8988T (cell line): Measurements from ENCODE around the gene AGPAT4.

Source experiments
- DNase-seq: peaks from one replicate; pipeline ENCODE4 v3.0.0; 2011

The AGPAT4 gene

DNA sequence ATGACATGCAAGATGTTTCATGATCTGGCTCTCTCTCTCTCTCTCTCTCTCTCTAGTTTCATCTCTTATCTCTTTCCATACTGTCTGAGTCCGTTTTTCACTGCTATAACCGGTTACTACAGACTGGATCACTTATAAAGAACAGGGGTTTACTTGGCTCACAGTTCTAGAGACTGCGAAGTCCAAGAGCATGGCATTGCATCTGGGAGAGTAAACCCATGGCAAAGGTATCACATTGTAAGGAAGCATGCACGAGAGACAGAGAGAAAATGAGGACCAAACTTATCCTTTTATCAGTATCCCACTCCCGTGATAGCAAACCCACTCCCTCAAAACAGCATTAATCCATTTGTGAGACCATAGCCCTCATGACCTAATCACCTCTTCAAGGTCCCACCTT lies 7.2 kb upstream of the AGPAT4 start:
- DNase-seq, result no peak

DNA sequence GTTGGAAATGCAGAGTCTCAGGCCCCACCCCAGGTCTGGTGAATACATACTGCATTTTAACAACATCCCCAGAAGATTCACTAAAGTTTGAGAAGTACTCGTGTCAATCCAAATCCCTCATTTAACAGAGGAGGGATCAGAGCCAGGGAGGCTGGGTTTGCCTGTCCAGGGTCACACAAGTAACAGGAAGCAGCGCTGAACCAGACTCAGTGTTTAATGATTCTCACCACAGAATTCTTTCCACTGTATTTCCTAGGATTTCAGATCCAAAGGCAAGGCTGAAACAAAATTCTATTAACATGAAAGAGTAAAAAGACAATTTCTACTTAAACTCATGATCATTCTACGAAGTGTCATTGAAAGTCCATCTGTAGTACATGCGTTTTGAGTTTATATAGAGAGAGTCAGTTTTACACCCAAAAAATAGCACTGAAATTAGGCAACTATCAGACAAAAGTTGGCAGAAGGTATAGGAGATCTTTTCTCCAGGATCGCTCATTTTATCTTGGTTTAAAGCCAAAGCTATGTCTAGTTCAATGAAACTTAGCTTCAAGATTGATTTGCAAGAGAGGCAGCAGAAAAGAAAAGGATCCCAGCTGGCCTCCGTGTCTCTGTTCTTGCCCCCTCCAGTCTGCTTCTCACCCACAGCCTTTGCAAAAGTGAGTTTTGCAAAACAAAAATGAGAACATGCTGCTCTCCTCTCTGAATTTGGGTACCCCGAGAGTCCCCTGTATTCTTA lies 6.0 kb upstream of the AGPAT4 start:
- DNase-seq, result no peak

DNA sequence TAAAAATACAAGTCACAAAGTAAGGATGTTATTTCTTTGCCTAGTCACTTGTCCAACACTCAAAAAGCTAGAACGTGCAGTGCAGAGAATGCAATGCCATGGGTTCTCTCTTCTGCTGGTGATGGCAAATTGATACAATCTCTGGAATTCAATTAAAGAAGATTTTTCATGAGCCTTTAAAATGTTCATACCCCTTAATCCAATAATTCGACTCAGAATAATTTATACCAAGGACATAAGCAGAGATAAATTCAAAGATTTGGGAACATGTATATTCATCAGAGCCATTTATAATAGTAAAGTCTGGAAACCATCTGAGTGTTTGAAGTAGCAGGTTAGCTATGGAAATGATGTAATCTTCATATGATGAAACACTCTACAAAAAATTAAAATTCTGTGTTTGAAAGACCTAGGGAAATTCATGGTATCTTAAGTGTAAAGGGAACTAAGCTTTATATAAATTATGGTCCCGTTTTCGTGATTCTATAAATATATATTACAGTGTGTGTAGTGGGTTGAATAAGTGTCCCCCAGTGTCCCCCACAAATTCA lies 2.8 kb upstream of the AGPAT4 start:
- DNase-seq, result no peak

DNA sequence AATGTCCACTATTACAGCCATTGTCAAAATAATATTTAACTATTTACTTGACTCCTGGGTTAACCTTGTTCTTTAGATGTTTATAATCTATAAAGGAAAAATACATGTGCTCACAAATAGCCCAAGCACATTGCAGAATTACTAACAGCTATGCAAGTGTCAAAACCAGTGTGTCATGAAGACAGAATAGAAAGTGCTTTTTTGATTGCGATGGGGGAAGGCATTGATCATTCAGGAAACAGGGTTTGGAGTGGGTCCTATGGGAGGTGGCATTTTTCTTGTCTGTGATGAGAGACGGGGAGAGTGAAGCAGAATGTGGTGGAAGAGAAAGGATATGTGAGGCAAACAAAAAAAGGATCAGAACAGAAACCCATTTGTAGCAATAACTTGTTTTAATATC lies 1.0 kb upstream of the AGPAT4 start:
- DNase-seq, result no peak

DNA sequence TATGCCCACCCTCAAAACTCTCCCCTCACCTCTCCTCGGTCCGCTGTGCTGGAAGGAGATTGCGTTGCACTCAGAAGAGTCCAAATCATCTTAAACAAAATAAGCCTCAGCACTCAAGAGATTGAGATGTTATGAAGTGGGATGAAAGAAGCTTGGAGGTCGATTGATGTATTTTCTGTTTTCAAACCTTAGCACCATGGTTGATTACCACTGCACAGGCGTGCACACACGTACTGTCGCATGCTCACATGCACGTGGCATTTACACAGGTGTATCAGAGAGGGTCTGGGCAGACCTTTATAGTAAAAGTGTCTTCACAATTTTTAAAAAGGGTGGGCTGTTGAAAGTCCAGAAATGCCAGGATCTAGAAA lies 612 bp upstream of the AGPAT4 start:
- DNase-seq, result no peak

DNA sequence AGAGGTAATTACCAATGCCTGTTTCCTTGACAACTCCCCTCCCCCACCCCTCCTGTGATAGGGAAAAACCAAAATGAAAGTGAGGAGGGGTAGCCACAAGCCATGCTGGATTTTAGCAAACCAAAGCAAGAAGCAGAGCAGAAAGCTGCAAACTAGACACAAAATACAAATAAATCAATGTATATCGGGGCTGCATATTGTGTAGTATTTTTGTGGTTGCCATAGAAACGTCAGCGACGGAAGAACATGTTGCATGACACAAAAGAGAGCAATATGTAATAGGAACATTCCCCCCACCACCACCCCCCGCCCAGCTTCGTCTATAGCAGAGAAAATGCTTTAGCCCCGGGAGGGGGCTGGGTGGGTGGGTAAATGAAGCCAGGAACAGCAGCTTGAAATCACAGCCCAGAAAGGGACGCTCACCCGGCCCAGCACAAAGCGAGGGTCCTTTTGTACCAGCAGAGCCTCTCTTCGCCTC lies 548 bp downstream of the AGPAT4 start:
- DNase-seq, result no peak

DNA sequence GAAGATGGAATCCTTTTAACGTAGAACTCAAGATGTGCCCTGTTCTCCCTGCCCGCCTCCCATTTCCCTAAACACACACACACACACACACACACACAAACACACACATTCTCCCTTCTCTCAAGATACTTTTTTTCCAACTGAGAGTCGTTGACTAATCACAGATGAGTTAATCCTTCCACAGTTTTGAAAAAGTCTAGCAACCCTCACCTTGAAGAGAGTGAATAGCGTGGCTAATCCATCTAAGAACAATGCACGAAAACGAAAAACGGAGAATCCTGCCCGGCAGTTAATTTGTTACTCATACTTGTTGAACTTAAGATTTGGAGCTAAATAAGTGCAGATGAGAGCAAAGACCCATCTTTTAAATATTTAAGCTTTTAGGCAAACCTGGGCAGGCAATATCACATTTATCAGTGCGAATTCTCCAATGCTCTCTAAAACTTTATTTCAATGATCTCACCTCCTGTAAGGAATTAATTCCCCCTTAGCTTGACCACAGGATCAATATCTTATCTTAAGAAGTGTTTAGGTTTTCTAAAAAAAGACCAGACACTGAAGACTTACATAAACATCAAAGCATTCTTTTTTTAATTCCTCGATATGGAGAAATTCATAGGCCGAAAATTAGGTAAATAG lies 1.1 kb downstream of the AGPAT4 start:
- no peak for DNase-seq

DNA sequence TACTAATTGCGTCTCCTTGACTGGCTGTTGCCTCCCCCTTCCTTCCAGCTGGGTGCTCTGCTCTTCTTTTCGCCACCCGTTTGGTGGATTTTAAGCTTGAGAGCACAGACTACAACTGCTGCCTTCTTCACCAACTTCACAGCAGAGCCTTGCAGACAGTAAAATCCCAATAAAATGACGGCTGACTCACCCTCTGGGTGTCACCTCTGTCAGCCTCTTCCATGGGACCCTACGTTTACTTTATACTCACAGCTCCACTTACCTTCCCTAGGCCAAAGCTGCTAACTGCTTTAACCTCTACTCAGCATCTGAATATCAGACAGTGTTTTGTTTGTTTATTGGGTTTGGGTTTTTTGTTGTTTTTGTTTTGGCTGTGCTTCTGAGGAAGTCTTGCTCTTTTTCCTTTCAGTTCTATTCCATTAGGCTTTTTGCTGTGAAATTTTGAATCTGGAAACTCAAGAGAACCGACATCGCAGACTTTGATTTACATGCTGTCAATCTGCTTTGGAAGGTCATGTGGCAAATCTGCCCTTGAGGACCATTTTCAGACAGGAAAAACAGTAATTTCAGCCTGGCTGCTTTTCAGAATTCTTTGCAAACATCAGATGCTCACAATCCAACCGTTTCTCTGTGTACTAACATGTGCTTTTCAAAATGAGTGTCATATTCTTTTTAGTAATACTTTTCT lies 2.4 kb downstream of the AGPAT4 start:
- no peak for DNase-seq

DNA sequence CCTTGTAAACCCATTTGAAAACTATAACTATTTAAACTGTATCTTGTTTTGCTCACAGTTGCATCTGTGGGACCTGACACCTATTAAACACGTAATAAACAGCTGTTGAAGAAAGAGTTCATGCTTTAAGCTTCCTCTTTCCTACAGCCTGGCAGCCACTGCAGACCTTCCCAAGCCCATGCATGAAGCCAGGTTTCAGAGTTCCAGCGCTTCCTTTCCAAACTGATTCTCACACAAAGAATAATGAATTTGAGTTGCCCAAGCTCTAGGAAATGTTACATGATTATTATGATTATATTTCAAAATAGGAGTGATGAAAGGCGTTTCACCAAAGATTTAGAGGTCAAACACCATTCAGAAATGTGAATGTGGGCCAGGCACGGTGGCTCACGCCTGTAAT lies 3.7 kb downstream of the AGPAT4 start:
- DNase-seq, result no peak

DNA sequence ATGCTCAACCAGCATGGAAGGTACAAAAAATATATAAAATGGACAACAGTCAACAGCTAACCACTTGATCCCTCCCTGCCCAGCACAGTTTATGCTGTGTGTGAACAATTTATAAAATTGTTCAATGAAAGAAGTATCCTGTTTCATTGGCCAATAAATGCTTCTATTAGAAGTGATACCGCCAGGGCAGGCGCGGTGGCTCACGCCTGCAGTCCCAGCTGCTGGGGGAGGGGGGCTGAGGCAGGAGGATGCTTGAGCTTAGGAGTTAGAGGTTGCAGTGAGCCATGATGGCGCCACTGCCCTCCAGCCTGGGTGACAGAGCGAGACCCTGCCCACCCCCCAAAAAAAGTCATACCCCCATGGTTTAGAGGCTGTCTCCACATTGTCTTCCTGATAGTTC lies 4.6 kb downstream of the AGPAT4 start:
- no peak for DNase-seq

DNA sequence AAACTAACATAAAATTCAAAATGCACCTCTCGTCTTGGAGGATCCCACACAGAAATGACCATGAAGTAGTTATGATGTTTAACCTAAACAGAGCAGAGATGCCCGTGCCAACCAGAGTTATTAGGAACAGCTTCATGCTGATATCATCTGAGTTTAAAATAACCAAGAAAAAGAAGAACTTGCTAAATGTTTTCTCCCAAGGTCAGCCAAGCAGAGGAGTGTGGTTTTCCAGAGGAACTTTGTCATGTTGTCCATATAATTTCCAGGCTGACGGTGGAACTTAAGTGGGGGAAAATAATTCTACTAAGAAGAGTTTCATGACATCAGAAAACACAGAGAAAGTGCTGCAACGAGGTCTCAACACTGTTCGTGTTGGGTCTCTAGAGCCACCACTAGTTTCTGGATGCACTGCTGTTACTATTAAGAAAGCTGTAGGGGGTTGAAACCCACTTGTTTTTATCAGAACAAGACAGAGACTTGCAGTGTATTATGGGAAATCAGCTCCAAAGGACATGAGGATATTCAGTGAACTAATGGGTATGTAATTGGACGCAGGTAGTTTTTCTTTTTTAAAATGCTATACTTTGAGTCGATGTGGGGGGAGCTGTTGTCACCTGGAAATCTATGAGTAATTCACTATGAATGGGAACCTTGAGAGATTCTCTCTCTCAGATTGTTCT lies 5.2 kb downstream of the AGPAT4 start:
- DNase-seq, result no peak

DNA sequence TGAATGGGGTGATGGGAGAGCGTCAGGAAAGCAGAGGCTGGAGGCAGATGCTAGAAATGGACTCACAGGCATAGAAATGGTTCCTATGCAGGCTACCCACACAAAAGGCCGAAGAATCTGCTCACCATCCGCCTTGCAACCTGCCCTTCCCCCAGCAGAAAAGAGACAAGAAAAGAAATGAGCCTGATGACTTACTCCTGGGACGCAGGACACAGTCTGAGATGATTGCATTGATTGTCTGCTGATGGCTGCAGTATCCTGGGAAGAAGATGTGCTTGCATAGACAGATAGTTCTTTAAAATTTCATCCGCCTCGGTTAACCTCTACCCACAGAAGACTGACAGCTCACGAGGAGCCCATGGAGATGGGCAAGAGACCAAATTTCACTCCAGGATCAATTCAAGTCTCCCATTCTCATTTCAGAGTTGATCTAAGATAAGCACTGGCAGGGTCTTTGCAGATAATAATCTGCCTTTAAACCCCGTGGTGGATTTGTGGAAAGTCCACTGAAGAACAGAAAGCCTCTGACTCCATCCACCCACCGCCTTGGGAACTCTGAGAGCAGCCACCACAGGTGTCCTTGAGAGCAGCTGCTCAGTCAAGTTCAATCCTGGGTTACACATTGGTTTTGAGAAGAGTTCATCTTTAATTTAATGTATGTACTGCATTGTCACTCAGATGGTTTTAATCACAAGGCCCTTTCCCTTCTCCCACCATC lies 7.2 kb downstream of the AGPAT4 start:
- no peak for DNase-seq

DNA sequence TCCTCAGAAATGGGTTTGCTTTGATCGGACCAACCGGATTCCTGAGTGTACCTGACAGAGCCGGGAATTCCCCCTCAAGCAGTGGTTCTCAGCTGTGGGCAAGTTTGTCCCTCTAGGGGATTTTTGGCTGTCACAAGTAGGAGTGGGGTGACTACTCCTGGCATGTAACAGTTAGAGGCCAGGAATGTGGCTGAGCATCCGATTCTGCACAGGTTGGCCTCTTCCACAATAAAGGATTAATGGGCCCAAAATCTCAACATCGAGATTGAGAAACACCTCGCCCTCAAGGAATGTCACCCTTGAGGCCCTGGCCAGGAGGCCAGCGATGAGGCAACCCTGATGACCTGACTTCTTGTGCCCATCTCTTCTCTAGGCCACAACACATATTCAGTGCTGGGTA lies 7.9 kb downstream of the AGPAT4 start:
- no peak for DNase-seq

DNA sequence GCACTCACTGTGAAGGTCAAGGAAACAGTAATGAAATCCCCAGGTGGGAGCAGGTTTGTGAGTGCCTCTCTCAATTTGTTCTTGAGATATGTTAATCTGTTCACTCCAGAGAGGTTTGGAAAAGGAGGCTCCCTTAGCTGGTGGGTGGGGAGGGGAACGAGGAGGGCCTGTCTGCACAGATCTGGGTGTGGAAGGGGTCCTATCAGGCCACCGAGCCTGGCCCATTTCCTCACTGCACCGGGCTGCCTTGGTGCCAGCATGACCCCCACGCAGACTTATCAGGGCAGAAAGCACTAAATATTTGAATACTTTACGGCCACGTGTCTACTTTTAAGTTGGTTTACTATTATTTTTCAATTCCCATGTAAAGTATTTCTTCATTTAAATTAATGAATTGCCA lies 8.3 kb downstream of the AGPAT4 start:
- DNase-seq, result no peak

DNA sequence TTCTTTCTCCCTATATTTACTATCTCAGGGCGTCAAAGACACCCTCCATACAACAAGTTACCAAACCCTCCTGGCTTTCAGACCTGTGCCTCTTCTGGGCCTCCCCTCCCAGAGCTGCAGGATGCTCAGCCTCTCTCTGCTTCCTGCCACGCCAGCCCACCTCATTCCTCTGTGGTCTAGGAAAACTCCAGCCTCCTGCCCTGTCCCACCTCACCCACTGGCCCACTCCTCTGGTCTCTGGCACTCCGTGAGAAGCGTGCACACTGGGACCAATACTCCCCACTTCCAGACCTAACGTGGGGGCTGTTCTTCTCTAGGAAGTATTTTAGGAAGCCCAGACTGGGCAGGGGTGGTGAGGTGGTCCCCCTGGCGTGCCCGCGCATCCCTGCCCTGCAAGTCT lies 9.7 kb downstream of the AGPAT4 start:
- DNase-seq, result no peak

DNA sequence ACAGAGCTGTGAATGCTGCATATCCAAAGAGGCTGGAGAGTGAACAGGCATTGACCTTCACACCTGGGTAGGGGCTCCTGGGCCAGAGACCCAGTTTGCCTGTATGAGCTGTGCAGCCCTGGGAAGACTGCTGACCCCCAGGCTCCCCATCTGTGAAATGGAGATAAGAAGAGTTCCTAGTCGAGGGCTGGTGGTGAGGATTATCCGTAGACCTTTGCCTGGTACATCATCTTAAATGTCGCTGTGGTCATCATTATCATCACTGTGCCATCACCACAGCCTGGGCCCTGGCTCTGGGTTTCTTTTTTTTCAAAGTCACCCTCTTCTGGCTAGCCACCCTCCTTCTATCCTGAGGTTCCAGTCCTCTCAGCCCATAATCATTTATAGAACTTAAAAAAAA lies 12.0 kb downstream of the AGPAT4 start:
- no peak for DNase-seq

DNA sequence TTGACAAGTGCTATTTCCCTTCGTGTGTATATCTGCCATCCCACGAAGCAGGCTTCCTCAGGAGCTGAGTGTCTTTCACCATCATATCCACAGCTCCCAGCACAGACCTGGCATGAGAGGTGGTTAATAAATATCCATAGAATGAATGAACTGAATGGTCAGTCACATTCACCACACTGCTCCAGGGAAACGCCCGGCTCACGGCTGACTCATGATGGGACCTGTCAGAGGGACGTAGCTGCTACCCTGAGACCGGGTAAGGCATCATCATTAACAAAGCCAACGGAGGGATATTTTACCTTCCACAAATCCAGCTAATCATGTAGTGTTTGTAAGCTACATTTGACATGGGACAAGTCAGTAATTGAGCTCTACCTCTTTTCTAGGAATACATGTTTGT lies 12.5 kb downstream of the AGPAT4 start:
- no peak for DNase-seq

DNA sequence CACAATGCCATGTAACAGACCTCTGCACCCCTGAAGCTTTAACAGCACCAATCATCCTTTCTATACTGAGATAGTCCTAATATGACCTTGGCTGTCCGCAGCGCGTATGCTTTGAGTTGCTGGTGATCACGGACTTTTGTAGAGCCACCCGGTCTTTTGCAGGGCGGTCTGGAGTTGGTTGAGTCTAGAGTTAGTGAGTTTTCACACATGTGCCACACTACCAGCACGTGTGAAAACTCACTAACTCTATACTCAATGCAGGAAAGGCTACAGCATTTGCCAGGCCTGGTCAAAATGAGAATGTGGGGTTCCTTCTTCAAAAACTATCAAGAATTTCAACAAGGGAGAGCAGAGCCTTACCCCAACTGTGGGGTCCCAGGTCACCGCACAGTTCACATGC lies 14.6 kb downstream of the AGPAT4 start:
- DNase-seq, result no peak

DNA sequence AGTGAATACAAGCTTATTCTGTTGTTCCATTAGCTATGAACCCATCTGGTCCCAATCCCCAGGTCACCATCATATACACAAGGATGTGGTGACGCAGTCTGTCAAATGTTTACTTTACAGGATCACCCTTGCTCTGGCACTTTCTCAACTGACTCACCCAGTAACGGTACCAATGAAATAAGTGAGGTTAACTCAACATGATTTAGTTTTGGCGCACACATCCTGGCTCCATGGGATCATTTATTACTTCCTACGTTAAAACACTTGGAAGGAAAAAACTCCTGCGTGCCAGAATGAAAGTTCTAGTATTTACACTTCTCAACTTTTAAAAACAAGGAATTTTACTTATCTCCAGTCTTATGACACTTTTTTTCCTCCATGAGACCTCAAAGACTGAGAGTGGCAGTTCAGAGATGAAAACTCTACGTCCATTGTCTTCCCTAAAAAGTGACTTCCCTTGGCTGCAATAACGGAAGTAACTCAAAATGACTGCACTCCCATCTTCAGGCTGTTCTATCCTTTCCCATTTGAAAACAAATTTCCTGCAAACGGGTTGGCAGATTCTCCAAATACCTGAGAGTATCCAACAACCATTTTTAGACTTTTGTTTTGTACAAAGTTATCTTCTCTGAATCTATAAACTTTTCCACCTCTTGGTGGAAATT lies 15.9 kb downstream of the AGPAT4 start:
- DNase-seq, result no peak

DNA sequence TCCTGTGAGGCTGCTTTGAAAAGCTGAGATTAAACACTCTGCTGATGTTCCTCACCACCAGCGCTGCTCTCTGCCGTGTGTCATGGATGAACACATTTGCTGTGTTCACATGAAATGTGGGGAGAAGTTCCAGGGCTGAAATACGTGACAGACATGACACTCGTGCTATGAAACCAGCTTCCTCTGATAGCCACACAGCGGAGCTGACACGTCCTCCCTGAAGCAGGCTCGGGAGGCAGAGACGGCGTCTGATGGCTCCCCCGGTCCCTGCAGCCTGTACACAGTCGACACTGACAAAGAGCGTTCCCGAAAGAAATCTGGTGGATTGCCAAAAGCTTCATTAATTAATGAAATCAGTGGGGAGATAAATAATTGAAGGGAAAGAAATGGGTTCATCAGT lies 17.5 kb downstream of the AGPAT4 start:
- DNase-seq, result no peak

DNA sequence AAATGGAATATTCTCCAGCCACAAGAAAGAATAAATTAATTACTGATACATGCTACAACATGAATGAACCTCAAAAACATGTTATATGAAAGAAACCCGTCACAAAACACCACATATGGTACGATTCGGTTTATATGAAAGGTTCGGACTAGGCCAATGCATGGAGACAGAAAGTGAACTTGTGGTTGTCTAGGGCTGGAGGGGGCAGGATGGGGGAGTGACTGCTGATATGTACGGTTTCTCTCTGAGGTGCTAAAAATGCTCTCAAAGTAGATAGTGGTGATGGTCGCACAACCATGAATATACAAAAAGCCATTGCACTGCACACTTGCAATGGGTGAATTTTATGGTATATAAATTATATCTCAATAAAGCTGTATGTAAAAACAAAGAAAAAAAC lies 18.3 kb downstream of the AGPAT4 start:
- DNase-seq, result no peak
